ENCODE measurements around the gene ZBTB6. TPM values are rescaled to one million over a fixed set of nuclear protein-coding genes. Genes with fewer than 3 reads are reported as not detected.

The ZBTB6 gene
- total and polyA plus RNA-seq, 9 of the 15 experiments (the other 6 are each of a cell fraction or from before 2014, with no cell fraction given) = 1.4 to 7.2 (median 5.3) TPM

DNA sequence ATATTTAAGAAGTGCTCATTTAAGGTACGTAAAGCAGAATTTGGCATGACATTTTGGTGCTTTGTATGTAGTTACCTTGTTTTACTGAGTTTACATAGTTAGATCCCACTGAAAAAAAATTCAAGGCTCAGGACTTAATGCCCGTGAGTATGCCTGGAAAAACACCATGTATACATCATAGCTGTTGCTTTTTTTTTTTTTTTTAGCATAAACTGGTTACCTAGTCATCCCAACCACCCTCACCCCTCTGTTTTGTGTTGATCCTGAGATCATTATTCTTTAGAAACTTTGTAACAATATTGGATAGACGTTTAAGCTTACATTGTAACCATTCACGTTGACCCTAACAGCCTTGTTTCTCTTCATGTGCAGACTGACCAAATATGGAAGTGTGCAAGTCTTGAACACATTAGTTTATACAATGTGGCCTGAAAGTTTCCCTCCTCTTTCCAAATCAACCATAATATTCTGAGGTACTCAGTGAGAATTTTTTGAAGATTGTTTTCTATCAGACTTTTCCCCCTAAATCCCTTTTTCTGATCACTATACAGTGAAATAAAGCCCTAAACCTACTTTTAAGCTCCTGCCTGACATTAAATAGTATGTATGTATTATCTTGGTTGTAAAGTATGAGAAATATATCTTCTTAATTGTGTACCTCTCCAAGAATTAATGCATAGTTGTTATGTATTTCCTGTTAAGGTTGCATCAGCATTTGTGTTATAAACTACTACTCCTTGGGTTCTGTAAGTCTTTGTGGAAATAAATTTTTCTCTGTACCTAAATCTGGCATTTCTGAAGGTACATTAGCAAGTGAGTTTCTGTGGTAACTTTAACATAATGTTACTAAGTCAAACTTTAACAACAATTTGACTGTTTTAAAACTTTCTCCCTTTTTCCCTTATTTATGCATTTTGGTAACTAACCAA lies 32.1 kb upstream of the ZBTB6 start (continued):
- TF ChIP-seq BCLAF1 (IDR thresholded peaks at IDR 0.05; ENCODE audit: borderline replicate concordance in 1 of 2, control insufficient read depth in 1 of 2, low read depth in 2 of 2, low read length in 1 of 2) (no peak), ZNF764 (CRISPR knock-in tag; IDR thresholded peaks at IDR 0.05; ENCODE audit: low read depth) (no peak), ZNF699 (CRISPR knock-in tag; IDR thresholded peaks at IDR 0.05; ENCODE audit: insufficient replicate concordance) (no peak), ARHGAP35 (IDR thresholded peaks at IDR 0.05; ENCODE audit: partially characterized antibody) (no peak), ZFP36 (IDR thresholded peaks at IDR 0.05; ENCODE audit: low read depth, low read length, partially characterized antibody) (no peak), NFRKB (IDR thresholded peaks at IDR 0.05; ENCODE audit: low read depth) (peak; percentile 24; the same call in 1 of the 2 replicates), PTBP1 (IDR thresholded peaks at IDR 0.05; ENCODE audit: low read depth, low read length) (no peak)
- TF ChIP-seq, protein P1, sequence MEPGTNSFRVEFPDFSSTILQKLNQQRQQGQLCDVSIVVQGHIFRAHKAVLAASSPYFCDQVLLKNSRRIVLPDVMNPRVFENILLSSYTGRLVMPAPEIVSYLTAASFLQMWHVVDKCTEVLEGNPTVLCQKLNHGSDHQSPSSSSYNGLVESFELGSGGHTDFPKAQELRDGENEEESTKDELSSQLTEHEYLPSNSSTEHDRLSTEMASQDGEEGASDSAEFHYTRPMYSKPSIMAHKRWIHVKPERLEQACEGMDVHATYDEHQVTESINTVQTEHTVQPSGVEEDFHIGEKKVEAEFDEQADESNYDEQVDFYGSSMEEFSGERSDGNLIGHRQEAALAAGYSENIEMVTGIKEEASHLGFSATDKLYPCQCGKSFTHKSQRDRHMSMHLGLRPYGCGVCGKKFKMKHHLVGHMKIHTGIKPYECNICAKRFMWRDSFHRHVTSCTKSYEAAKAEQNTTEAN (CRISPR knock-in tag; IDR thresholded peaks at IDR 0.05) = no peak
- TF ChIP-seq, protein P2, sequence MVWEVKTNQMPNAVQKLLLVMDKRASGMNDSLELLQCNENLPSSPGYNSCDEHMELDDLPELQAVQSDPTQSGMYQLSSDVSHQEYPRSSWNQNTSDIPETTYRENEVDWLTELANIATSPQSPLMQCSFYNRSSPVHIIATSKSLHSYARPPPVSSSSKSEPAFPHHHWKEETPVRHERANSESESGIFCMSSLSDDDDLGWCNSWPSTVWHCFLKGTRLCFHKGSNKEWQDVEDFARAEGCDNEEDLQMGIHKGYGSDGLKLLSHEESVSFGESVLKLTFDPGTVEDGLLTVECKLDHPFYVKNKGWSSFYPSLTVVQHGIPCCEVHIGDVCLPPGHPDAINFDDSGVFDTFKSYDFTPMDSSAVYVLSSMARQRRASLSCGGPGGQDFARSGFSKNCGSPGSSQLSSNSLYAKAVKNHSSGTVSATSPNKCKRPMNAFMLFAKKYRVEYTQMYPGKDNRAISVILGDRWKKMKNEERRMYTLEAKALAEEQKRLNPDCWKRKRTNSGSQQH (CRISPR knock-in tag; IDR thresholded peaks at IDR 0.05) = no peak
- TF ChIP-seq, protein P3, sequence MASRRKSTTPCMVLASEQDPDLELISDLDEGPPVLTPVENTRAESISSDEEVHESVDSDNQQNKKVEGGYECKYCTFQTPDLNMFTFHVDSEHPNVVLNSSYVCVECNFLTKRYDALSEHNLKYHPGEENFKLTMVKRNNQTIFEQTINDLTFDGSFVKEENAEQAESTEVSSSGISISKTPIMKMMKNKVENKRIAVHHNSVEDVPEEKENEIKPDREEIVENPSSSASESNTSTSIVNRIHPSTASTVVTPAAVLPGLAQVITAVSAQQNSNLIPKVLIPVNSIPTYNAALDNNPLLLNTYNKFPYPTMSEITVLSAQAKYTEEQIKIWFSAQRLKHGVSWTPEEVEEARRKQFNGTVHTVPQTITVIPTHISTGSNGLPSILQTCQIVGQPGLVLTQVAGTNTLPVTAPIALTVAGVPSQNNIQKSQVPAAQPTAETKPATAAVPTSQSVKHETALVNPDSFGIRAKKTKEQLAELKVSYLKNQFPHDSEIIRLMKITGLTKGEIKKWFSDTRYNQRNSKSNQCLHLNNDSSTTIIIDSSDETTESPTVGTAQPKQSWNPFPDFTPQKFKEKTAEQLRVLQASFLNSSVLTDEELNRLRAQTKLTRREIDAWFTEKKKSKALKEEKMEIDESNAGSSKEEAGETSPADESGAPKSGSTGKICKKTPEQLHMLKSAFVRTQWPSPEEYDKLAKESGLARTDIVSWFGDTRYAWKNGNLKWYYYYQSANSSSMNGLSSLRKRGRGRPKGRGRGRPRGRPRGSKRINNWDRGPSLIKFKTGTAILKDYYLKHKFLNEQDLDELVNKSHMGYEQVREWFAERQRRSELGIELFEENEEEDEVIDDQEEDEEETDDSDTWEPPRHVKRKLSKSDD (conservative IDR thresholded peaks at IDR 0.05; ENCODE audit: low read length) = no peak
- TF ChIP-seq, protein P4, sequence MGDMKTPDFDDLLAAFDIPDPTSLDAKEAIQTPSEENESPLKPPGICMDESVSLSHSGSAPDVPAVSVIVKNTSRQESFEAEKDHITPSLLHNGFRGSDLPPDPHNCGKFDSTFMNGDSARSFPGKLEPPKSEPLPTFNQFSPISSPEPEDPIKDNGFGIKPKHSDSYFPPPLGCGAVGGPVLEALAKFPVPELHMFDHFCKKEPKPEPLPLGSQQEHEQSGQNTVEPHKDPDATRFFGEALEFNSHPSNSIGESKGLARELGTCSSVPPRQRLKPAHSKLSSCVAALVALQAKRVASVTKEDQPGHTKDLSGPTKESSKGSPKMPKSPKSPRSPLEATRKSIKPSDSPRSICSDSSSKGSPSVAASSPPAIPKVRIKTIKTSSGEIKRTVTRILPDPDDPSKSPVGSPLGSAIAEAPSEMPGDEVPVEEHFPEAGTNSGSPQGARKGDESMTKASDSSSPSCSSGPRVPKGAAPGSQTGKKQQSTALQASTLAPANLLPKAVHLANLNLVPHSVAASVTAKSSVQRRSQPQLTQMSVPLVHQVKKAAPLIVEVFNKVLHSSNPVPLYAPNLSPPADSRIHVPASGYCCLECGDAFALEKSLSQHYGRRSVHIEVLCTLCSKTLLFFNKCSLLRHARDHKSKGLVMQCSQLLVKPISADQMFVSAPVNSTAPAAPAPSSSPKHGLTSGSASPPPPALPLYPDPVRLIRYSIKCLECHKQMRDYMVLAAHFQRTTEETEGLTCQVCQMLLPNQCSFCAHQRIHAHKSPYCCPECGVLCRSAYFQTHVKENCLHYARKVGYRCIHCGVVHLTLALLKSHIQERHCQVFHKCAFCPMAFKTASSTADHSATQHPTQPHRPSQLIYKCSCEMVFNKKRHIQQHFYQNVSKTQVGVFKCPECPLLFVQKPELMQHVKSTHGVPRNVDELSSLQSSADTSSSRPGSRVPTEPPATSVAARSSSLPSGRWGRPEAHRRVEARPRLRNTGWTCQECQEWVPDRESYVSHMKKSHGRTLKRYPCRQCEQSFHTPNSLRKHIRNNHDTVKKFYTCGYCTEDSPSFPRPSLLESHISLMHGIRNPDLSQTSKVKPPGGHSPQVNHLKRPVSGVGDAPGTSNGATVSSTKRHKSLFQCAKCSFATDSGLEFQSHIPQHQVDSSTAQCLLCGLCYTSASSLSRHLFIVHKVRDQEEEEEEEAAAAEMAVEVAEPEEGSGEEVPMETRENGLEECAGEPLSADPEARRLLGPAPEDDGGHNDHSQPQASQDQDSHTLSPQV (IDR thresholded peaks at IDR 0.05) = 0 out of 2 replicates have a peak, but pooled peaks have one; percentile 38
